T-helper 22 cell (primary cell): ENCODE measurements around the gene TIAM2.

ENCODE experiments used
- DNase-seq: peaks from one replicate; pipeline ENCODE4 v3.0.0-alpha.2; 2020; ENCODE audit warnings: low read depth

The TIAM2 gene

GRCh38 chr6:155064303-155064702 is 69.2 kb downstream of the TIAM2 start:
- no peak for DNase-seq

GRCh38 chr6:155066361-155066760 is 71.2 kb downstream of the TIAM2 start:
- DNase-seq: no peak

GRCh38 chr6:155066921-155067680 is 72.0 kb downstream of the TIAM2 start:
- DNase-seq: no peak

GRCh38 chr6:155067956-155068615 is 73.0 kb downstream of the TIAM2 start:
- DNase-seq: no peak

DNA sequence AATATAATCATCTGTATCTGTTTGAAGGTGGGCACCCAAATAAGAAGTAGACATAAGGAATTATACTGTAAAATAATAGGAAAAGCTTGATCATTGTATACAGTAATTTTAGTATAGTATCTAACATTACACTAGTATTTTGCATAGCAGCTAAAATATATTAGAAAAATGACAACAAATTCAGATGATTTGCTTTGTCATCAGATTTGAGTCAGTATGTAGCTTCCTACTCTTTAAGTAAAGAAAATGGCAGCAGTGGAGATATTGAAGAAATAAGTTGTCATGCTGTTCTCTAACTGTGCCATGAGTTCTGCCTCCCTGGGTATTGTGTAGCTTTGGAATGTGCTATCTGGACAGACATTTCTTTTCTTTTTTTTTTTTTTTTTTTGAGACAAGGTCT is 74.4 kb downstream of the TIAM2 start:
- no peak for DNase-seq

DNA sequence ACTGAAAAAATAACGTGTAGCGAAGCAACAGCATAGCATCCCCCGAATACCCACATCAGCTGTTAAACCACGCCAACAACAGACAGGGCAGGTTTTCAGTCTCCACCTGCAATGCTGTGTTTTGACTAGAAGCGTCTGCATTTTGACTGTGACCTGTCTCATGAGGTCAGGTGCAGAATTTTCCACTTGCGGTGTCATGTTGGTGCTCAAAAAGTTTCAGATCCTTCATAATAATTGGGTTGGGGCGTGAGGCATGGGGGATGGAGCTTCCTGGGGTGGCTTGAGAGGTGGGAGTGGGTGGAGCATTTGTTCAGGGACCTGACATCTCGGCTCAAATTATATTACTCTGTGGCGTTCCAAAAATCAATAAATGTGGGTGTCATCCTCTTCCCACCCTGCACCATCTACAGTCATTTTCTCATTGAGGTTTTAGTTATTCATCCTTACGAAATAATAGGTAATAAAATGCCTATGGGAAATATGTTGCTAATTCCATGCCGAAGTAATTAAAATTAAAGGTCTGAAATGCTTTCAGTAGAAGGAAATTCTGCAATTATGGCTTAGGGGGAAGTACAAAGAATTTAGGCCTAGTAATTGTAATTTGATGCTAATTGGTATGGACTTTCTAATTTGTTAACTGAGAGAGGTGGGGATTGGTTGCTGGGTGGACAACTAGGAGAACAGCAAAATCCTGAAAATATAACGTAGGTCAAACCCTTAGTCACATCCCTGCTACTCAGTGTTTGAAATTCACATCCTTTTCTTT is 81.0 kb downstream of the TIAM2 start:
- no peak for DNase-seq

DNA sequence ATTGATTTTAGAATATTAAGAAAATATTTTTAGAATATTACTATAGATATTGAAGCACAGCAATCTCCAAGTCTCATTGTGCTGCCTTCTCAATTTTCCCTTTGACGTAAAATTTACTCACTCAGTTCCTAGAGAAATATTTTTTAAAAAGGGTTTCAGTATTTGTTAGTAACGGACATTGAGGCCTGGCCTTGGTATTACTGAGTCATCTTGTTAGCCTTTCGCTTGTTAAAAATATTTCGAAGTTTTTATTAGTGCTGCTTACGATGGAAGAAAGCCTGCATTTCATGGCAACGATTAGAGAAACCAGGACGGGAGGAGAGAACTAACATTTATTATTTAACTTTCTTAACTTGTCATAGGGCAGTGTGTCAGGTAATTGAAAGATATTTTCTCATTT is 82.2 kb downstream of the TIAM2 start:
- no peak for DNase-seq

- no peak for DNase-seq
Measured at GRCh38 chr6:155077784-155078183, 82.7 kb downstream of the TIAM2 start.

DNA sequence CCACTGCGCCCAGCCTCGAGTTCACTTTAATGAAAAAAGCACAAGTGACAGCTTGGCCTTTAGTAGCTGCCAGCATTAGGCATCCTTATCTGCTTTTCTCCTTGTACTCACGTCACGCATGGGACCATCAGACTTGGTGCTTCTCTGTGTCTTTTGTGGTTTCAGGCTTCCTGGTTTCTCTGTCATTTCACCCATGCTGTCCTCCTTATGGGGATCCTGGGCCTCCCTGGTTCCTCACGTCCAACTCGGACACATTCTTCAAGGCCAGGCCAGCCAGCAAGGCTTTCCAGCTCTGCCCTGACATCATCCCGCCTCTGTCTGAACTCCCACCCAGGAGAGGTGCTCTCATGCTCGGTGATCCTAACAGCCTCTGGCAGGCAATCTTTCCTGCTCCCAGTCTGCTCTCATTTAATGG is 83.2 kb downstream of the TIAM2 start:
- DNase-seq: no peak

DNA sequence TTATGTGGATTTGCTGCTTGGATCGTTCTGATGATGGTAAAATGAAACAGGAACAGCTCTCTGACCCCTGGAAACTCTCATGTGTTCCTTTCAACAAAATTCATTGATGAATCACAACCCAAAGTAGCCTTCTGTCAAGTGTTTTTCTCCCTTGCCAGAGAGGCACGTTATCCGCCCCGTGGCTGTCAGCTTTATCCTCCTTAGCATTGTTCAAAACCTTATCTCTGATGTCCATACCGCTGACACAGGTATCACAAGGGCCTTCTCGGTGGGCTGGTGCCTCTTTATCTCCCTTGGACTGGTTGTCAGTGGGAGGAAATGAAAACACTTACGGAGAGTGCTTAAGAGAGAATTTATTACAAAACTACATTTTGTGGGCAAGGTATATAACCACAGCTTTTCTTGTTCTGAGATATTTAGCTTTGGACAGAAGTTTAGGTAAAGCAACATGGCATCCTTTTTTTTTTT is 84.9 kb downstream of the TIAM2 start:
- no peak for DNase-seq

- DNase-seq: no peak
Measured at GRCh38 chr6:155080881-155081845, 86.0 kb downstream of the TIAM2 start.

DNA sequence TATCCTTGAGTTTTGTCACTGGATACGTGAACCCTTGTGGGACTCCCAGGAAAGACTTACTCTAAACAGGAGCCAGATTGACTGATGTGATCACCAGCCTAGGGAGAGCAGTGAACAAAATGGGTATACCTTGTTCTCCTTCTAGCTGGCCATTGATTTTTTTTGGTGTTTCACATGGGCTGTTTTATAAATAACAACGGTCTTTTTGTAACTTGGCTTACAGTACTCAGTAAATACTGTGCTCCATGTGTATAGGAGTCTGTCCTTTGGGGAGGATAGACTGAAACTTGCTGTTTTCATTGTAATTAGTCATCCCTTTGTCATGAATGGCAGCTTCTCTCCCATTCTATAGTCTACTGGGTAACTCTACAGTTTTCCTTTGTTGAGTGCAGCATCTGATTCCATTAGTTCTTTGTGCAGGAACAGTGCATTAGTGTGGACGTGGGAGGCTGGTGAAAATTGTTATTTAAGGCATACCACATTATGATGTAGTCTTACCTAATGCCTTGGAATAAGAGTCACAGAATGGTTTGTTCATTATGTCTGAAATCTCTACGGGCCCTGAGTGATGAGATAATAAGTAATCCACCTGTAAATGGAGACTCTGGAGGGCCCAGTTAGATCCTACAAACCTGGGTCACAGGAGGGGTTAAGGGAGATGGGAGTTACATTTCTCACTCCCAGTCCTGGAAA is 89.5 kb downstream of the TIAM2 start:
- no peak for DNase-seq

DNA sequence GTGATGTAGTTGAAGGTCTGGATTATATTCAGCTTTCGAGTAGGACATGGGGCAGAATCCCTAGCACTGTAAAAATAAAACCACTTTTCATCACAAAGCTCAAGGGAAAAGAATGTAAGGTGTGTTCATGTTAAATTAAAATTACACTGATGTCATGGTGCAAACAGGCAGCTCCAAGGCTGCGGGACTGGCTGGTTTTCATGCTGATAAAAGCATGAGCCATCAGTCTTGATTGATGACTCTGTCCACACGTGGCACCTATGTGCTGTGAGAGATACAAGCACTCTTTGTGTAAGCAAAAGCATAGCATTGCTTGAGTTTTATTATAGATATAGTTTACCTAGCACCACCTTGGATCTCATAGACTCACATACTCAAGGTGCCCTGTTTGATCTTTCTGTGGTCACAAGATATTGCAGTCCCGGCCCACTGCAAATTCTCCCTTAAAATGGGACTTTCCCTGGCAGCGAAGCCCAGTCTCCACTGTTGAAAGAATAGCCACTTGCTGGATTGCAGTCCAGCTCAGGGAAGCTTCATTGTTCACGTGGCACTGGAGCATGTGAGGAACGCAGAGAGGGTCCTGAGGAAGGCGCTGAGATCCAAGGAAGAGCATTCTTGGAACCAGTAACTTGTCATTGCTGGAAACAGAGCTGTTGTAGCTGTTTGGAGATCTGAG is 90.6 kb downstream of the TIAM2 start:
- DNase-seq: no peak

GRCh38 chr6:155088856-155089255 is 93.7 kb downstream of the TIAM2 start:
- no peak for DNase-seq

DNA sequence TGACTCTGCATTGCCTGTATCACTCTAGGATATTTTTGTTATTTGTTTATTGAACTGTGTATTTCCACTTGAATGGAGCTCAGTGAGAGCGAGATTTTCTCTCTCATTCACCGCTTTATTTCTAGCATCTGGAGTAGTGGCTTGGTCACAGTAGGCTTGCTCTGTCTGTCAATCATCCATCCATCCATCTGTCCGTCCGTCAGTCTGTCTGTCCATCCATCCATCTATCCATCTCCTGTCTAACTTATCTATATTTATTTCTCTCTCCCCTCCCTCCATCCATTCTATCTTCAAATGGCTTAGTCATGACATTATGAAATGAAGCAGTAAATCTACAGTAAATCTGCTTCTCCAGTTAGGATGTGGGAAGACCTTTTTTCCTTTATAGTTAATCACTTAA is 94.6 kb downstream of the TIAM2 start:
- no peak for DNase-seq

- no peak for DNase-seq
Measured at GRCh38 chr6:155090166-155090565, 95.1 kb downstream of the TIAM2 start.

DNA sequence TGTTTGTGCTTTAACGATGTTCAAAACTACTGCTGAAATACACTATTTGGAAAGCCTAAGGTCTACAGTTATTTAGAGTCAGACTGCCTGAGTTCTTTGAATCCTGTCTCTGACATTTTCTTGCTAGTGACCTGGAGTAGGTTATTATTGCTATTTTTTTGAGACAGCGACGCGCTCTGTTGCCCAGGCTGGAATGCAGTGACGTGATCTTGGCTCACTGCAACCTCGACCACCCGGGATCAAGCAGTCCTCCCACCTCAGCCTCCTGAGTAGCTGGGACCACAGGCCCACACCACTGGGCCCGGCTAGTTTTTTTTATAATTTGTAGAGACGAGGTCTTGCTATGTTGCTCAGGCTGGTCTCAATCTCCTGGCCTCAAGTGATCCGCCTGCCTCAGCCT is 96.6 kb downstream of the TIAM2 start:
- no peak for DNase-seq

DNA sequence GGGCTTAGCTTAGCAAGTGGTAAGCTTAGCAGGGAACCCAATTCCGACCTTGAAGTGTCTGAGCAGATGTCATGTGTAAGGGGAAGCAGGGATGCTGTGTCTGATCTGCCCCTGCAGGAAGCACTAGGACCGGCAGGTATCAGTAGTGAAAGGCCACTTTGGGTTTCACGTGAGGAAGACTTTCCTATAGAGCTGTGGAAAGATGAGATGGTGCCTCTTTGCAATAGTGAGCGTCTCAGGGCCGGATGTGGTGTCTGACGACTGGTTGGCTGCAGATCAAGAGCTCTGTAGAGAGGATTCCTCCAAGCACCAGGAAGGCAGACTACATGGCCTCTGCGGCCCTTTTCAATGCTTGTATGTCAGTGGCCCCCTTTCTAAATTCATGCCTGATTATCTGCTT is 98.3 kb downstream of the TIAM2 start:
- no peak for DNase-seq

DNA sequence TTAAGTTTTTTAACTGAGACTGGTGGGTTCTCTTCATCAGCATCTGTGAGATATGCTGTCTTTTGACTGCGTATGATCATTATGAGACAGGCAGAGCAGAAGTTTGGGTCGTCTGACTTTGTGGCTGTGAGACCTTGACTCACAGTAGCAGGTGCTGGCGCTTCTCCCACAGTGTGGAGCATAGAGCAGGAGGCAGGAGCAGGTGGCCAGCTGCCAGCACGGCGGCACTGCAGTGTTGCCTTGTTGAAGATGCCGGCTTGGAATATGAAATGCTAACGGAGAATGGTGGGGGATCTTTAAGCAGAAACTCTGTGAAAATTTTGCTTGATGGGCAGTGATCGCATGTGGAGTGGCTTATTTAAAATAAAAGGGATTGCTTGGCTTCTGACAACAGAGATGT is 105.0 kb downstream of the TIAM2 start:
- no peak for DNase-seq

DNA sequence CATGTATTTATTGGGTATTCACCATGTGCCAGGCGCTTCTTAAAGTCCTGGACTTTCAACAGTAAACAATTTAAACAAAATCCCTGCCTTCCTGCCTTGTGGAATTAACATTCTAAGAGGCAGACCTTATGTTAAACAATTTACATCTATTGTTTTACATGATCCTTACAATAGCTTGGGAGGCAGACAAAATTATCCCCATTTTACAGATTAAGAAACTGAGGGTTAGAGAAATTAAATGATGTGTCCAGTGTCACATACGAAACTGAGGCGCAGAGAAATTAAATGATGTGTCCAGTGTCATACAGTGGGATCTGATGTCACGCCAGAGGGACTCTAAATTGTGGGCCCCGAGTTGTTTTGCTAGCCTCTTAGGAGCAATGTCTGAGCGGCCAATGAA is 105.5 kb downstream of the TIAM2 start:
- no peak for DNase-seq
